ENCODE measurements around the gene RAD50.
"Not testable (repeated sequence)": the region's sequence is repeated elsewhere in the genome, so short reads cannot be mapped to it uniquely, and the experiment has no call there.

Gene RAD50

DNA sequence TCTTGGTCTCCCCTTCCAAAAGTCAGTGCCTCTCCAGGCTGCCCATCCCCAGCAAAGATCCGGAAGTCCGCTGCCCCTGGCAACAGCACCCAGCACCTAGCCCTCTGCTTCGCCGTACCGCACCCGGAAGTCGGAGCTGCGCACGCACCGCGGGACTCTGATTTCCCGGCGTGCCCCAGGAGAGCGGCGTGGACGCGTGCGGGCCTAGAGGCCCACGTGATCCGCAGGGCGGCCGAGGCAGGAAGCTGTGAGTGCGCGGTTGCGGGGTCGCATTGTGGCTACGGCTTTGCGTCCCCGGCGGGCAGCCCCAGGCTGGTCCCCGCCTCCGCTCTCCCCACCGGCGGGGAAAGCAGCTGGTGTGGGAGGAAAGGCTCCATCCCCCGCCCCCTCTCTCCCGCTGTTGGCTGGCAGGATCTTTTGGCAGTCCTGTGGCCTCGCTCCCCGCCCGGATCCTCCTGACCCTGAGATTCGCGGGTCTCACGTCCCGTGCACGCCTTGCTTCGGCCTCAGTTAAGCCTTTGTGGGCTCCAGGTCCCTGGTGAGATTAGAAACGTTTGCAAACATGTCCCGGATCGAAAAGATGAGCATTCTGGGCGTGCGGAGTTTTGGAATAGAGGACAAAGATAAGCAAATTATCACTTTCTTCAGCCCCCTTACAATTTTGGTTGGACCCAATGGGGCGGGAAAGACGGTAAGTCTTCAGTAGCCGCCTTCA is at the start of gene RAD50:
TSS of gene RAD50 (plus strand) at position 215 of the 715 bp plus-strand sequence. CDS start at position 563, 348 bp downstream.
- DNase-seq, result peak; percentile 92

DNA sequence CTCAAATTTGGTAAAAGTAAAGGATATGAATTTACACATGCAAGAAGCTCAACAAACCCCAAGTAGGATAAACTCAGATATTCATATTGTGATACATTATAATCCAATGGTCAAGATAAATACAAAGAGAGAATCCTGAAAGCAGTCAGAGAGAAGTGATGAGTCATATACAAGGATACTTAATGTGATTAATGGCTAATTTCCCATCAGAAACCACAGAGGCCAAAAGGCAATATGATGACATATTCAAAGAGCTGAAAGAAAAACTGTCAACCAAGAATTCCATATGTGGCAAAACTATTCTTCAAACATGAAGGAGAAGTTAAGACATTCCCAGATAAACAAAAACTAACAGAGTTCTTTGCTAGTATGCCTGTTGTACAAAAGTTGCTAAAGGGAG is 46.7 kb upstream of the RAD50 start:
- DNase-seq, result no peak

DNA sequence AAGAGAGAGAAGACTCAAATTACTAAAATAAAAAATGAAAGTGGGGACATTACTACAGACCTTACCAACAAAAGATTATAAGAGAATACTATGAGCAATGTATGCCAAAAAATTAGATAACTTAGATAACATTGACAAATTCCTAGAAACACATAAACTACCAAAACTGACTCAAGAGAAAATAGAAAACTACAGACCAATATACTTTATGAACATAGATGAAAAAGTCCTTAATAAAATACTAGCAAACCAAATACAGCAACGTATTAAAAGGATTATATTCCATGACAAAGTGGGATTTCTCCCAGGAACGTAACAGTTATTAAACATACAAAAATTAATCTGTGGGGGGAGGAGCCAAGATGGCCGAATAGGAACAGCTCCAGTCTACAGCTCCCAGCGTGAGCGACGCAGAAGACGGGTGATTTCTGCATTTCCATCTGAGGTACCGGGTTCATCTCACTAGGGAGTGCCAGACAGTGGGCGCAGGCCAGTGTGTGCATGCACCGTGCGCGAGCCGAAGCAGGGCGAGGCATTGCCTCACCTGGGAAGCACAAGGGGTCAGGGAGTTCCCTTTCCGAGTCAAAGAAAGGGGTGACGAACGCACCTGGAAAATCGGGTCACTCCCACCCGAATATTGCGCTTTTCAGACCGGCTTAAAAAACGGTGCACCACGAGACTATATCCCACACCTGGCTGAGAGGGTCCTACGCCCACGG is 43.0 kb upstream of the RAD50 start:
- DNase-seq, result not testable (repeated sequence)

DNA sequence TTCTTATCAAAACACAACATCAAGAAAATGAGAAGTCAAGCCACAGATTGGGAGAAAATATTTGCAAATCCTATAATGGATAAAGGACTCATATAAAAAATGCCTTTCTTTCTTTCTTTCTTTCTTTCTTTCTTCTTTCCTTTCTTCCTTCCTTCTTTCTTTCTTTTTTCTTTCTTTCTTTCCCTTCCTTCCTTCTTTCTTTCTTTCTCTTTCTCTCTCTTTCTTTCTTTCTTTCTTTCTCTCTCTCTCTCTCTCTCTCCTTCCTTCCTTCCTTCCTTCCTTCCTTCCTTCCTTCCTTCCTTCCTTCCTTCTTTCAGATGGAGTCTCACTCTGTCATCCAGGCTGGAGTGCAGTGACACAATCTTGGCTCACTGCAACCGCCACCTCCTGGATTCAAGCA is 34.7 kb upstream of the RAD50 start:
- DNase-seq, result not testable (repeated sequence)

DNA sequence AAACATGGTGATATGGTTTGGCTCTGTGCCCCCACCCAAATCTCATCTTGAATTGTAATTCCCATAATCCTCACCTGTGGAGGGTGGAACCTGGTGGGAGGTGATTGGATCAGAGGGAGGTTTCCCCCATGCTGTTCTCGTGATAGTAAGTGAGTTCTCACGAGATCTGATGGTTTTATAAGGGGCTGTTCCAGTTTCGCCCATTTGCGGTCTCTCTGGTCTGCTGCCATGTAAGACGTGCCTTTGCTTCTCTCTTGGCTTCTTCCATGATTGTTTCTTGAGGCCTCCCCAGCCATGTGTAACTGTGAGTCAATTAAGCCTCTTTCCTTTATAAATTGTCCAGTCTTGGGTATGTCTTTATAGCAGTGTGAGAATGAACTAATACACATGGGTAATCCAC is 31.9 kb upstream of the RAD50 start:
- not testable (repeated sequence) for DNase-seq

DNA sequence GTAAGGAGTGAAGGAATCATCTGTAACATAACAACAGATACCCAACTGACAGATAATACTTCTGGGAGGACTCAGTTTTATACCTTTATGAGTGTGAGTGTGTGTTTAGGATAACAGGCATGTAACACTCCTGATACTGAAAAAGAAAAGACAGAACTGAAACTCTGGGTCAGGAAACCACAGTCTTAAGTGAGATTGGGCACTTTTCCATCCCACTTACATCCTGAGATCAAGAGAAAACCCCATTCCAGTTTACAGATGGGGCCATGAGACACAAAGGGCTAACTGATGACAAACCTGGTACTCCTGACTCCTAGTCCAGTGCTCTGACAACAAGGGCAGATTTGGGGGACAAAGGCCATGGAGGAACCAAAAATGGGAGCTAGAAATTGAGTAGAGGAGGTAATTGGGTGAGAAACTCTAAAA is 31.5 kb upstream of the RAD50 start:
- DNase-seq, result no peak

DNA sequence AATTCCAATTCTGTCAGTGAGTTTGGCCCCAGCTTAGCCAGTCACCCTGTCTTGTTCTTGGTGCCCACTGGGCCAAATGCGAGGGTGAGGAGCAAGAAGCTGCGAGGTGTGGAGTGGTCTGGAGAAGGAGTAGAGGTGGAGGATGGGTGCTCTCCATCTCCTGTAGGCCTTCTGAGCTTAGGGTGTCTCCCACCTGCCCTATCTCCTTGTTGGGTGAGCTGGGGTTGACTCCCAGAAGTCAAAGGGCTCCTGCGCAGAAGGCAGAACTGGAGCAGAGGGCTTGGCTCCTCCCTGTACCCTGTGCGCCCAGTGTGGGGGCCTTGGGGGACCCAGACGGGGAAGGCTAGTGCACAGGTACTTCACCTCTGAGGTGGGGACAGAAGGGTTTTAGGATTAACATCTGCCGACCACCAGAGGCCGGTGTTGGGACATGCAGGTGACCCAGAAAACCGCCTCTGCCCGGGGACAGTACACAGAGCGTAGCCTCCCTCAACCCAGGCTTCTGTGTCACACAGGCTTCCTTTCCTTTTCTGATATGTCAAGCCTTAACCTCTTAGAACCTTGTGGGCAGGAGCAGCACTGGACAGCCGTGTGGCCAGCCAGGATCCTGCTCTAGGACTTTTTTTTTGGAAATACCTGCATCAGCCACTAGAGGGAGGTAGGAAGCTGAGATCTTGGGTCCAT is 30.3 kb upstream of the RAD50 start:
- DNase-seq, result peak; percentile 38

DNA sequence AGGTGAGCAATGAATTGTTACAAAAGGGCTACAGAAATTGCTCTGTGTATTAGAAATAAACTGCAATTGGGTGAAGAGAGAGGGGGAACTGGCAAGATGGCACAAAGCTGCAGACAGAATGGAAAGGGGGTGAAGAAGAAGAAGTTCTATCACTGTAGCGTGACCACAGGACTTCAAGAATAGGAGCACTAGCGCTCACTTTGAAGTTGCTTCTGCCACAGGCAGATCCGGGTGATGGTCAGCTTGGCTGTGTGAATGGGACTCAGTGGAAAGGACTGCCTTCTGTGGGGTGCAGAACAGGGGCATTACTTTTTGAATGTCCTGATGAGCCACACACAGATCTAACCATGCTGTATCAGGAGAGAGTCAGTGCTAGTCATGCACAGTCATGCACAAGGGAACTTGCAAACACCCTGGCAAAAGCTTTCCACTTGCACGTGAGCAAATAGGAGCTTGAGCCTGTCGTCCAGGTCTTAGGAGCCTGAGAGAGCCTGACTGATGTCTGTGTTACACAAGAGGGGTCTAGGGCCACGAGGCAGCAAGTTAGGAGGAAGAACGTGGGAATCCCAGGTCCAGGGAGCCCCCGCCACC is 29.7 kb upstream of the RAD50 start:
- DNase-seq, result no peak

DNA sequence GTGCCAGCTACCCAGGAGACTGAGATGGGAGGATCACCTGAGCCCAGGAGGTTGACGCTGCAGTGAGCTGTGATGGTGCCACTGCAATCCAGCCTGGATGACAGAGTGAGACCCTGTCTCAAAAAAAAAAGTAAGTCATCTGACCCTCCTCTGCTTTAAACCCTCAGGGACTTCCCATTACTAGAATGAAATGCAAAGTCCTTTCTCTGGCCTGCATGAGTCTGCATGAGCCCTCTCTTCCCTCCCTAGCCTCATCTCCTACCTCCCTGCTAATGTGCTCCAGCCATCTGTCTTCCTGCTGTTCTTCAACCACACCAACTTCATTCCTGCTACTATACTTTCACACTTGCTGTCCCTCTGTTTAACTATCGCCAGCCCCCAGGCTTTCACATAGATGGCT is 28.8 kb upstream of the RAD50 start:
- no peak for DNase-seq

DNA sequence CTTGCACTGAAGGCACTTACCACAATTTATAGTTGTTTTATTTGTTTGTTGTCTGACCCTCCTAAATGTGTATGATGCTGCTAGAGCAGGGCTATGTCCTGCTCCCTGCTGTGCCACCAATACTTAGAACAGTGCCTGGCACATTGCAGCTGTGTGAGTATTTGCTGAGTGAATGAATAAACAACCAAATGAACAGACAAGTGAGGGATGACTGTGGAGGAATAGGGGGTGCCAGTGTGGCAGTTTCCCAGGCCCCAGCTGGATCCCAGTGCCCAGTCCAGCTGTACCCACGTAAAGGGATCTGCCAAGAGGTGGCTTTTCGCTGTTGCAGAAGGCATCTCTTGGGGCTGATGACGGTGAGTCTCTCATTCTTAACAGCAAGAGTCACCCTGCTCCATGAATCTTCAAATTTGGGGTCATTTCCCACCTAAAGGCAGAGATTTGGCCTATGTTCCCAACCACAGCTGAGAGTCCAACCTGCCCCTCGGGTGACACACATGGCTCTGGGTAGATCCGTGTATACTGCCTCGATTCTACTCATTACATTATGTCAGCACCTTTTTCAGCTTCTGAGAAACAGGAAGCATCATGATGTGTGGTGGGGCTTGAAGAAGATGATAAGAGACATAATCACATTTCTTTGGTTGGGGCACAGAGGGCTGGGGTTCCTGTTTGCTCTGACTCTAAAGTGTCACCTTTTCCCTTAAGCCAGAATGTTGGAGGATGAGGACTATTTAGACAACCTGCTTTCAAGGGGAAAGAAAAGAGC is 27.7 kb upstream of the RAD50 start:
- no peak for DNase-seq

DNA sequence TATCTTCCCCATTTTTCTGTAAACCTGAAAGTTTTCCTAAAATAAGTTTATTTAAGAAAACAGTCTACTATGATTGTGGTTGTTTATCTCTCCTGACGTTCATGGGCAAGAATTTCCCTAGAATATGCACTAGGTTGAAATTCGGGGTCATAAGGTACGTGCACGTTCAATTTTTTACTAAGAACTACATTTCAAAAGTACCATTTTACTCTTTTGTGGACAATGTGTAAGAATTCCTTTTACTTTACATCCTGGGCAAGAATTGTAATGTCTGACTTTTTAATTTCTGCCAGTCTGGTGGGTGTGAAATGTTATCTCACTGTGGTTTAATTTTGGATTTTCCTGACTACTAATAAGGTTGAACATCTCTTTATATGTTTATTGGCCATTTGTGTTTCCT is 25.8 kb upstream of the RAD50 start:
- DNase-seq, result no peak

DNA sequence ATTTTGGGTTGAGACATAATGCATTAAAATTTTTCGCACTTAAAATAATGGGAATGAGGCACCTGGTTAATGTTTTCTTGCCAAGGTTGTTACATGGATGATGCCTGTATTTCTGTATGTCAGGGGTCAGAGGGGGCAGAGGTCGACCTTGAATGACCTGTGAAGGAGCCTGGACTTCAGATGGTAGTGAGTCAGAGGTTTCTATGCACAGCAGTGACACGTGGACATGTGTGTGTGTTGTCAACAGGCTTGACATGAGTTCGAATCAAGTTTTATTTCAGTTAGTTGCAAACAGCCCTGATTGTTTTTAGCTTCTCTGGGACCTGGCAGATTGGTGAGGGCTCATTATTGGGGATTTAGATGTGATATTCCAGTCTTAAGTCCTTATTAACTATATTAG is 17.1 kb upstream of the RAD50 start:
- DNase-seq, result no peak

DNA sequence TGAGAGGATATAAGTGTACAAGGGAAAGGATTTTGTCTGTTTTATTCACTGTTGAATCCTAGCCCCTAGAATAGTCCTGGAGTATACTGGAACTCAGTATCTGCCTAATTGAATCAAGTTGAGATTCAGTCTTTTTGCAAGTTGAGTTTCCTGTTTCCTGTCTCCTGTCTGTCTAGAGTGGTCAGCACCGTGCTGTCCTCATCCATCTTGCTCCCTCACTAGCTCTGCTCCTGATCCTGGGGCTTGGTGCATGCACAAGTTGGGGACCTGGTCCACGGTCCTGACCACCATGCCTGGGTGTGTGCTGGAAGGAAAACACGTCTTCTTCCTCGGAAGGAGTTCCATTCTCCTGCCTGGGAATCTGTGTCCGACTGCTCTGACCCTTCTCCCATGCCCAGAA is 16.6 kb upstream of the RAD50 start:
- no peak for DNase-seq

DNA sequence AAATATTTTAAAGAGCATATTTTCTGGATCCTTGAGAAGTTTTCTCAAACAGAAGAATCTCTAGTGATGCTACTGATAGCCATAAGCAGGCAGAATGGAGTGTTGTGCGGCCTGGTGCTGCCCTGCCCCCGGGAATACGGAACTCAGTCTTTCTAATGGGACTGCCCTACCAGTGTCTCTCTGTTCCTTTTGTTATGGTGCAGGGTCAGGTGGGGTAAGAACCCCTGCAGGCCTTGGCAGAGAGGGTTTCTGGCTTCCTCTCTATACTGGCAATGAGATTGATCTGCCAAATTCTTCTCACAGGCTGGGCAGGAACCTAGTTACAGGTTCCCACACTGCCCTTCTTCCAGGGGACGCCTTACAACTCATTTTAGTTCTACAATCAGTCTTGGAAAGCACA is 16.0 kb upstream of the RAD50 start:
- no peak for DNase-seq

DNA sequence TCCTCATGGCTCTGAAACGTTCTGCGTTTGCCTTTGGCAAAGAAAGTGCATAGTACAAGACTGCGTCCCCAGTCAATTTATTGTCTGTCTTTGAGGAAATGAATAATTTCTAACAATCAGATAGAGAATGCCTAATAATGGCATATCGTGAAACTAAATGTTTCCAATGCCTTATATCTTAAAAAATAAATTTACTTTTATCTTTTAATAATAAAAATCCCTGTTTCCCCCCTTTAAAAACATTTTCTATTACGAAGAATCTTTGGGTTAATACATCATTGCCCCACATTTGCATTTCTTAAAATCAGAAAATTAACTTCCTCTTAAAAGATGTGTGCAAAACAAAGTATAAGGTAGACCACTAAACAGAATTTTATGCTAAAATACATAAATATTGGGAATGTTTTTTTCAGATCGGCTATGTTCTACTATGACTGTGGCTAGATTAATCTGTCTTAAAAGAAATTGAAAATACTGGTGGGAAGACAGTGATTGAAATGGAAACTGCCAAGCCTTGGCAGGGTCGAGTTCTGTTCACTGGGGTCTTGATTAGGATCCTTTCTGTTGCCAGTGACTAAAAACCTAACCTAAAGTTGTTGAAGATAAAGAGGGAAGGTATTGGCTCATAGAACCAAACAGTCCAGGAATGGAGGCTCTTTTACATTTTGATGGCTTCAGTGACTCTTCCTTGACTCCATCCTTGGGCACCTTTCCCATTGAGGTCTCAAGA is 13.1 kb upstream of the RAD50 start, which contains the start of gene IL5:
TSS of gene IL5 (minus strand) at position 51 of the 730 bp plus-strand sequence. CDS start at position 7, 44 bp downstream.
- no peak for DNase-seq

DNA sequence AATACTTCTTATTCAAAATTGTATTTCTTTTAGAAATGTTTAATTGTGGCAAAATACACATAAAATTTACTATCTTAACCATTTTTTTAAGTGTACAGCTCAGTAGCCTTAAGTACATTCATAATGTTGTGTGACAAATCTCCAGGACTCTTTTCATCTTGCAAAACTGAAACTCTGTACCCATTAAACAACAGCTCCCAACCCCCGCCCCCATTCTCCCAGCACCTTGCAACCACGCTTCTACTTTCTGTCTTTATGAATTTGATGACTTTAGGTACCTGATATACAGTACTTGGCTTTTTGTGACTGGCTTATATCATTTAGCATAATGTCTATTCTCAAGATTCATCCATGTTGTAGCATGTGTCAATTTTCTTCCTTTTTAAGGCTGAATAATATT is 10.7 kb upstream of the RAD50 start:
- DNase-seq, result no peak

DNA sequence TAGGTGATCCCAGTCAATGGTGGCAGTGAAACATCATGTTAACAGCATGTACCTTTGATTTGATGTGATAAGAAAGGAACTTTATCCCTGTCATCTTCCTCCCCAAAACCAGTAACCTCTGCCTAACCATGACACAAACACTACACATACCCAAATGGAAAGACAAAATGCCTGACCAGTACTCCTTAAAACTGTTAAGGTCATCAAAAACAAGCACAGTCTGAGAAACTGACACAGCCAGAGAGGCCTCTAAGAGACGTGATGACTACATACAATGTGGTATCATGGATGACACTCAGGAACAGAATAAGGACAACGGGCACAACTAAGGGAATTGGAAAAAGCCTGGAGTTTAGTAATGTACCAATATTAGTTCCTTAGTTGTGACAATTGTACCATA is 9.5 kb upstream of the RAD50 start:
- no peak for DNase-seq

DNA sequence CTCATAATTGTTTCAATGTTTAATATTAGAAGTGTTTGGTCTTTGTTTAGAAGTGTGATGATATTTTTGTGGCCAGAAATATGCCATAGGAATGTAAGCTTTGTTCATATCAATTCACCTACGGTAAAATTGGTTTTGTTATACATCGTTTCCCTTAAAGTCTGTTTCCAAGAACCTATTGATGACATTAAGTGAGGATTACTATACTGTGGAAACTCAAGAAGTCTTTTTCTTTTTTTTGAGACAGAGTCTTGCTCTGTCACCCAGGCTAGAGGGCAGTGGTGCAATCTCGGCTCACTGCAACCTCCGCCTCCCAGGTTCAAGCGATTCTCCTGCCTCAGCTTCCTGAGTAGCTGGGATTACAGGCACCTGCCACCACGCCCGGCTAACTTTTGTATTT is 7.9 kb upstream of the RAD50 start:
- DNase-seq, result not testable (repeated sequence)

DNA sequence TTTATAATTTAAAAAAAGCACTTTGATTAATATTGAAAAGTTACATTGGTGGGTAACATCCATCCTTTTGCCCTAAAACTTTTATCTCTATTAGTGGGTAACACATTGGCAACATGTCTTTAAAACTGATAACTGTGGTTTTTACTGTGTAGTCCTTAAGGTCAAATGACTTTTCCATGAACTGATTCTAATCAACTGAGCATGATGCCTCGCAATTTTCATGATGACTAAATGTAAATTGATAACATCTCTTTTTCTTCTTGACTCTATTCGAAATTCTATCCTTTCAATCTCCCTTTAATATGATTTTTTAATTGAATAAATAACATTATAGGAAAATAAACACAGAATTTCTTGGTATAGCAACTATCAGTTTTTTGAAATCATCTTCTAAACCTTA is 7.2 kb upstream of the RAD50 start:
- DNase-seq, result no peak

DNA sequence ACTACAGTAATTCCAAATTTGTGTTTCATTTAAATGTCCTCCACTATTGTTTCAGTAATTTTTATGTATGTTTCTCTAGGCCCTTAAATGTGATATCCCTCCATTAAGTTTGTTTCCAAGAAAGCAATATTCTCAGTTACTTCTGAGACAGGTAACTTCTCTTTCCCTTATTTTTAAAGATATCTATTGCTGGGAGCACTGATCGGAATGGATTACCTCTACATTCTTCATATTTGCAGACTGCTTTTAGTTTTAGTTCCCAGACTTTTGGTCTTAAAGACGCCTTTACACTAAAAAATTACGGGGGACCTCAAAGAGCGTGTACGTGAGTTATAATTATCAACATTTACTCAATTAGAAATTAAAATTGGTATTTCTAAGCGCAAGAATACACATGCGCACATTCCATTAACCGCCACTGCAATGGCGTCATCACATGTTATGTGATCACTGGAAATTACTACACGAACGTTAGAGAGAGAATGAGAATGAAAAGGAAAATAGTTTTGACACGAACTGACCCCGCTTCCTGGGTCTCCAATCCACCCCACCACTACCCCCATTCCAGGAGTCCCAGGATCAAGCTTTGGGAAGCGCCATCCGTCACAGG is 519 bp upstream of the RAD50 start:
- no peak for DNase-seq

DNA sequence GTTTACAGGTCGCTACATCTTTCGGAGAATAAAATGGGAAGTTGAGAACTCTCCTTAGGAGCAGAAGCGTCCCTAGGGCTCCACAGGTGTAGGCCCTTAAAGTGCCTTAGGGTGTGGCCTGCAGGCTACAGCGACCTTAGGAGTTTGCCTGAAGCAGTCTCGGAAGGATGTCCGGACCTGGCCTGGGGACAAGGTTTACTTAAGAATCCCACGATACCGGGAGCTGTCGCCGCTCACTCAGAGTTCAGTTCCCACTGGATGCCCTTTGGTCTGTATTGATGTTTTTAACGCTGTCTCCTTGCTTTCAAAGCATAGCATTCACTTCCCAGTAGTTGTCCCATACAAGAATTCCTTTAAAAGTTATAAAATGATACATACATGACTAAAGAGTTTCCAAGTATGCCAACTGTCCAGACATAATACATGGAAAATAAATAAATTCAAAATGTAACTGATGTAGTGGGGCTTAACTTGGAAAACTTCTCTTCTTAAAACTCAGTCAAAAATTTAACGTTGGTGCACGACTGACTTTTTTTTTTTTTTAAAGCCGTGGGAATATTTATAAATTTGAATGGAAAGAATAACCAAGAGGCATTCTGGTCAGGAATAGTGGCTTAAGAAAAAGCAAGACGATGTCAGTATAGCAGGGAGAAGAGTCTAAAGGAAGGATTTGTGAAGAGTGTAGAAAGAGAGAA is 848 bp downstream of the RAD50 start:
- peak; percentile 32 for DNase-seq
